ENCODE results near the gene PRKCH. TPM values are rescaled to one million over a fixed set of nuclear protein-coding genes. Genes with fewer than 3 reads are reported as not detected.

Gene PRKCH
- total RNA-seq, 1 experiment from 2014 or later = 170 TPM

- H3K4me1 ChIP-seq (ENCODE audit: insufficient read depth, low read length) = peaks cover 30% of the 10 kb centered on the region
- no peak for DNase-seq
- TF ChIP-seq EZH2phosphoT487 (IDR thresholded peaks at IDR 0.05; ENCODE audit: borderline replicate concordance, low read length) (no peak), EZH2 (IDR thresholded peaks at IDR 0.05; ENCODE audit: low read length, unreplicated experiment) (no peak), CTCF (conservative IDR thresholded peaks at IDR 0.05; ENCODE audit: low read depth, low read length) (no peak)
- ChIA-PET CTCF (no interaction called here), POLR2A (ENCODE audit: unreplicated experiment) (interaction anchor here (0.6 kb wide), 1 partner anchor 97 kb away, joined by 3 read pairs; no protein-coding TSS in a partner anchor)
- no peaks in the 10 kb centered on the region for H4K20me1 ChIP-seq (ENCODE audit: low read length)
- ATAC-seq = no peak
- no peaks in the 10 kb centered on the region for H3K79me2 ChIP-seq (ENCODE audit: low read length)
- H3K9me3 ChIP-seq (ENCODE audit: low read length) = no peaks in the 10 kb centered on the region
- no peaks in the 10 kb centered on the region for H3K27me3 ChIP-seq (ENCODE audit: low read length)
- no TSS peak for BruUV-seq (replicated peaks)
- H3K36me3 ChIP-seq (ENCODE audit: low read depth, low read length) = 0 out of 2 replicates have a peak, but pooled peaks cover 4% of the 10 kb centered on the region
- H3K27ac ChIP-seq (ENCODE audit: low read length) = no peak overlapping the region
- no peaks in the 10 kb centered on the region for H3K9me2 ChIP-seq (replicated peaks; ENCODE audit: low read length)
- H3K9ac ChIP-seq (ENCODE audit: low read length) = no peak overlapping the region
- no peak overlapping the region for H2AFZ ChIP-seq (ENCODE audit: low read length)
- no peaks in the 10 kb centered on the region for H3F3A ChIP-seq (ENCODE audit: low read length, unreplicated experiment)
- H3K4me3 ChIP-seq (ENCODE audit: low read length) = no peak overlapping the region
- no peak overlapping the region for H3K4me2 ChIP-seq (ENCODE audit: low read length)
- intact Hi-C loops (cut with micrococcal nuclease) = no loop called here
These were observed 174.4 kb downstream of the PRKCH start for GRCh38 chr14:61495809-61496208.

- Histone ChIP-seq H2AFZ (ENCODE audit: low read length) (no peak overlapping the region), H3K9me2 (replicated peaks; ENCODE audit: low read length) (no peaks in the 10 kb centered on the region), H3K36me3 (ENCODE audit: low read depth, low read length) (no peaks in the 10 kb centered on the region), H3K9ac (ENCODE audit: low read length) (no peak overlapping the region), H3K4me2 (ENCODE audit: low read length) (no peak overlapping the region), H3K27me3 (ENCODE audit: low read length) (no peaks in the 10 kb centered on the region), H3K79me2 (ENCODE audit: low read length) (no peaks in the 10 kb centered on the region), H3K27ac (ENCODE audit: low read length) (no peak overlapping the region), H3K9me3 (ENCODE audit: low read length) (no peaks in the 10 kb centered on the region), H3K4me1 (ENCODE audit: insufficient read depth, low read length) (peaks cover 11% of the 10 kb centered on the region), H3F3A (ENCODE audit: low read length, unreplicated experiment) (no peaks in the 10 kb centered on the region), H4K20me1 (ENCODE audit: low read length) (no peaks in the 10 kb centered on the region), H3K4me3 (ENCODE audit: low read length) (no peak overlapping the region)
- ATAC-seq (no peak), DNase-seq (no peak)
- ChIA-PET POLR2A (ENCODE audit: unreplicated experiment) (no interaction called here), CTCF (no interaction called here)
- no peak for TF ChIP-seq EZH2 (IDR thresholded peaks at IDR 0.05; ENCODE audit: low read length, unreplicated experiment)
- no peak for TF ChIP-seq CTCF (conservative IDR thresholded peaks at IDR 0.05; ENCODE audit: low read depth, low read length)
- TF ChIP-seq EZH2phosphoT487 (IDR thresholded peaks at IDR 0.05; ENCODE audit: borderline replicate concordance, low read length) = no peak
- intact Hi-C loops (cut with micrococcal nuclease) = no loop called here
- BruUV-seq (replicated peaks) = no TSS peak
These were observed 176.9 kb downstream of the PRKCH start for GRCh38 chr14:61498303-61498702.

GRCh38 chr14:61498811-61499210 is 177.4 kb downstream of the PRKCH start:
- TF ChIP-seq CTCF (conservative IDR thresholded peaks at IDR 0.05; ENCODE audit: low read depth, low read length) (no peak), EZH2 (IDR thresholded peaks at IDR 0.05; ENCODE audit: low read length, unreplicated experiment) (no peak), EZH2phosphoT487 (IDR thresholded peaks at IDR 0.05; ENCODE audit: borderline replicate concordance, low read length) (no peak)
- H3K27ac ChIP-seq (ENCODE audit: low read length) = no peak overlapping the region
- no peak overlapping the region for H3K4me2 ChIP-seq (ENCODE audit: low read length)
- no TSS peak for BruUV-seq (replicated peaks)
- no peaks in the 10 kb centered on the region for H4K20me1 ChIP-seq (ENCODE audit: low read length)
- CTCF ChIA-PET = no interaction called here
- no peaks in the 10 kb centered on the region for H3F3A ChIP-seq (ENCODE audit: low read length, unreplicated experiment)
- no peaks in the 10 kb centered on the region for H3K9me3 ChIP-seq (ENCODE audit: low read length)
- POLR2A ChIA-PET (ENCODE audit: unreplicated experiment) = no interaction called here
- no peaks in the 10 kb centered on the region for H3K27me3 ChIP-seq (ENCODE audit: low read length)
- H3K4me3 ChIP-seq (ENCODE audit: low read length) = no peak overlapping the region
- no peak overlapping the region for H3K9ac ChIP-seq (ENCODE audit: low read length)
- intact Hi-C loops (cut with micrococcal nuclease) = no loop called here
- H2AFZ ChIP-seq (ENCODE audit: low read length) = no peak overlapping the region
- no peaks in the 10 kb centered on the region for H3K9me2 ChIP-seq (replicated peaks; ENCODE audit: low read length)
- ATAC-seq = no peak
- H3K4me1 ChIP-seq (ENCODE audit: insufficient read depth, low read length) = peaks cover 6% of the 10 kb centered on the region; the same call in 1 of the 2 replicates
- no peaks in the 10 kb centered on the region for H3K36me3 ChIP-seq (ENCODE audit: low read depth, low read length)
- DNase-seq = no peak
- H3K79me2 ChIP-seq (ENCODE audit: low read length) = no peaks in the 10 kb centered on the region
